ENCODE results near the gene LRMDA.
"Not testable (repeated sequence)": the region's sequence is repeated elsewhere in the genome, so short reads cannot be mapped to it uniquely, and the experiment has no call there.

Gene LRMDA

GRCh38 chr10:75605795-75606194, 174.4 kb downstream of the LRMDA start:
- not testable (repeated sequence) for DNase-seq (ENCODE audit: low read depth in 2 of 3, low spot score in 1 of 3)

GRCh38 chr10:75606203-75606779, 174.9 kb downstream of the LRMDA start:
- DNase-seq (ENCODE audit: low read depth in 2 of 3, low spot score in 1 of 3) = no peak

GRCh38 chr10:75607576-75607975, 176.2 kb downstream of the LRMDA start:
- no peak for DNase-seq (ENCODE audit: low read depth in 2 of 3, low spot score in 1 of 3)

GRCh38 chr10:75610183-75610582, 178.8 kb downstream of the LRMDA start:
- DNase-seq (ENCODE audit: low read depth in 2 of 3, low spot score in 1 of 3) = no peak

- no peak for DNase-seq (ENCODE audit: low read depth in 2 of 3, low spot score in 1 of 3)
Measured at GRCh38 chr10:75611172-75611992, 180.0 kb downstream of the LRMDA start.

- no peak for DNase-seq (ENCODE audit: low read depth in 2 of 3, low spot score in 1 of 3)
Measured at GRCh38 chr10:75611993-75612372, 180.6 kb downstream of the LRMDA start.

GRCh38 chr10:75612904-75613684, 181.7 kb downstream of the LRMDA start:
- DNase-seq (ENCODE audit: low read depth in 2 of 3, low spot score in 1 of 3) = no peak

GRCh38 chr10:75613685-75614504, 182.5 kb downstream of the LRMDA start:
- no peak for DNase-seq (ENCODE audit: low read depth in 2 of 3, low spot score in 1 of 3)

GRCh38 chr10:75616076-75616475, 184.7 kb downstream of the LRMDA start:
- DNase-seq (ENCODE audit: low read depth in 2 of 3, low spot score in 1 of 3) = no peak

GRCh38 chr10:75616874-75617478, 185.6 kb downstream of the LRMDA start:
- DNase-seq (ENCODE audit: low read depth in 2 of 3, low spot score in 1 of 3) = no peak

- no peak for DNase-seq (ENCODE audit: low read depth in 2 of 3, low spot score in 1 of 3)
Measured at GRCh38 chr10:75617485-75618155, 186.2 kb downstream of the LRMDA start.

- DNase-seq (ENCODE audit: low read depth in 2 of 3, low spot score in 1 of 3) = no peak
Measured at GRCh38 chr10:75619635-75620034, 188.2 kb downstream of the LRMDA start.

GRCh38 chr10:75620356-75620755, 188.9 kb downstream of the LRMDA start:
- DNase-seq (ENCODE audit: low read depth in 2 of 3, low spot score in 1 of 3) = no peak

GRCh38 chr10:75621003-75621402, 189.6 kb downstream of the LRMDA start:
- DNase-seq (ENCODE audit: low read depth in 2 of 3, low spot score in 1 of 3) = not testable (repeated sequence)

- DNase-seq (ENCODE audit: low read depth in 2 of 3, low spot score in 1 of 3) = no peak
Measured at GRCh38 chr10:75622503-75622902, 191.1 kb downstream of the LRMDA start.

- no peak for DNase-seq (ENCODE audit: low read depth in 2 of 3, low spot score in 1 of 3)
Measured at GRCh38 chr10:75623310-75624093, 192.1 kb downstream of the LRMDA start.

GRCh38 chr10:75624638-75625037, 193.2 kb downstream of the LRMDA start:
- no peak for DNase-seq (ENCODE audit: low read depth in 2 of 3, low spot score in 1 of 3)

- DNase-seq (ENCODE audit: low read depth in 2 of 3, low spot score in 1 of 3) = no peak
Measured at GRCh38 chr10:75630746-75631145, 199.3 kb downstream of the LRMDA start.

GRCh38 chr10:75632805-75633462, 201.5 kb downstream of the LRMDA start:
- DNase-seq (ENCODE audit: low read depth in 2 of 3, low spot score in 1 of 3) = no peak

Measured in stimulated activated CD4-positive, alpha-beta T cell treated with anti-CD3 and anti-CD28 coated beads, Interleukin-12 subunit alpha, Interleukin-12 subunit beta, amount 100 ng/mL, for 48 hours (primary cell).